GM21576 (cell line): ENCODE measurements around the gene ING4.

ENCODE experiments used
- ATAC-seq: cut with Tn5 transposase; IDR thresholded peaks from one replicate; pipeline ENCODE4 v1.9.1; 2021; ENCODE audit warnings: mild to moderate bottlenecking, moderate library complexity; ENCODE audit not compliant: unreplicated experiment

ING4 gene

DNA sequence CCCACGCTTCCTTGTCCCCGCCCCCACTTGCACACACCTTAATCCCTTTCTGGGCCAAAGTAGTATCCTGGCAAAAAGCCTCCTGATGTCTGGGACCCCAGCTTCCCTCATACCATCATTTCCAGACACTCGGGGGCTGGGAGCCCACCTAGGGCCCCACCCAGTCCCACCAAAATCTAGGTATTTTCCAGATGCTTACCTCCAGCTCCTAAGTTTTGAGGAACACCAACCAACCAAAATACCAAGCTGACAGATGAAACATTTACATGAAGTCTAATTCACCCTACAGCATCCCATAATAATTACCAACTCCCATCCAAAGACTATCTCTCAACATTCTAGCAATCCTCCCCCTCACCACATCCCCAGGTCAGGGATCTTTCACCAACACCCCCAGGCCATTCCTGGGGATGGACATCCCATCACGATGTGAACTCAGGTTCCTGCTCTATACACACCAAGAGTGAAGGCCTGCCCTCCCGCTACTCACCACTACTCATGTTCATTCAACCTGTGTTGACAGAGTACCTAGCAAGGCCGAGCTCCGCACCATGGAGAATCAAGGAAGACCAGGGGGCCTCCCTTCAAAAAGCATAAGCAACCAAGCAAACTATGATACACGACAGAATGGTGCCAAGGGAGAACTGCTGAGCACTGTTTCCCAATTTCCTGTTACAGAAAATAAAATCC lies 54.2 kb downstream of the ING4 start:
- no peak for ATAC-seq

GRCh38 chr12:6607751-6608591 lies 54.9 kb downstream of the ING4 start:
- ATAC-seq = no peak

- no peak for ATAC-seq
These were observed 56.4 kb downstream of the ING4 start for GRCh38 chr12:6606331-6607131.

DNA sequence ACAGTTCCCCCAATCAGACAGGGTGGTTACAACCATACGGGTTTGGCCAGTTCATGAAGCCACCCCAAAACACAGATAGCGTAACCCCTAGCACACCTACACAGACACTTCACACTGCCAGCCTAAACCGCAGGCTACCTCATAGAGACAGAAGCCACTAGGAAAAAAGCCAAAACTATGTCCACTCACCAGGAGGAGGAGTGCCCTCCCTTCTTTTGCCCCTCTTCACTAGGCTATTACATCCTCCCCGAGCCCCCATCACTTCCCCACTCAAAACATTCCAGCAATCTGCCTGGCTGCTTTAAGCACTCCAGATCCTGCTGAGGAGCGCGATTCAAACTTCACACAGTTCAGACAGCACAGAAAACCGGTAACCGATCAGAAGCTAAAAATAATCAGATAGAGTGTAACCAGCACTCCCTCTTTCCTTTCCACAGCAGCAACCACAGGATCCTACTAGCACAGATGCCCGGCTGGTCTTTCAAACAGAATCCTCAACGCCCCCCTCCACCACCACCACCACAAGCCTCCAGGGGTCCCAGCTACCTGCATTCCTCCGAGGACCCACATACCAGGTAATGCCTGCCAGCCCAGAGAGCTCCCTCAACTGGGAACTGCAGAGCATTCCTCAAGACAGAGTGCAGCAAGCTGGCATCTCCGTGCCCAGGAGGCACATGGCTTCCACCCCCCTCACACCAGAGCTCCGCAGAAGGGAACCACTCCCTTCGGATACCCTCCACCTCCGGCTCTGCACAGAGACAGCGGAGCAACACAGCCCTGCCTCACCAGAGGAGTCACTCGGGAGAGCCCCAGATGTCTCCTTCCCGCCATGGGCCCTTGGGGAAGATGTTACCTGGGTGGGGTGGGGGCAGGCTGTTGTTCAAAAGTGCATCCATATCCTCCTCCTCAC lies 57.2 kb downstream of the ING4 start:
- no peak for ATAC-seq

DNA sequence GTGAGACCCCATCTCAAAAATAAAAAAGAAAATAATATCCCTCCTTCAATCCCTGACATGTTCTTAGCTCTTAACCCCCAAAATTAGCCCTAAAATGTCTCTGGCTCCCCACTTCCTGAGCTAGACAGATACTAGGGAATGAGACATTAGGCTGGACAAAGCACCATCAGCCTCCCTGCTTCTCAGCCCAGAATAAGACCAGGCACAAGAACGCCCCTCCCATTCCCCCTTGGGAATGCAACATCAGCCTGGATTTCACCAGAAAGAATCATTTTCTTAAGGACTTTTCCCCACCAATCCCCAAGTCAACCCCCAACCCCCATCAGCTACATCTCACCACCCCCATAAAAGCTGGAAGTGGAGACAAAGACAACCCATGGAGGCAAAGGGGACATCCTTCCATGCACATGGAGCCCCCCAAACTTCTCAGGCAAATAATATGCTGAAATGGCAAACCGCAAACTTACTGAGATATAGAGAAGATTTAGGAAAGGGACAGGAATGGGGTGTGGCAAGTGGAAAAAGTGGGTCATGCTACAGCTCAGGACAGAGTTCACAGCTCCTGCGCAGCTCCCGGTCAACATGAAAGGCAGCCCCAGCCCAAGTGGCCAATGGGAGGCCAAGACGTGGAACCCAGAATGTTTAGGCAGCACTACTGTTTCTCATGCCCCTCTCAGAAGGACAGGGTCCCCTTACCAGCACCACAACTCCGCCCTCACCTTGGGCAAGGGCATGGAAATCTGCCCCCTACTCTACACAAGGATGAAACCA lies 58.5 kb downstream of the ING4 start:
- ATAC-seq = no peak

GRCh38 chr12:6603095-6603567 lies 59.8 kb downstream of the ING4 start:
- ATAC-seq = no peak

DNA sequence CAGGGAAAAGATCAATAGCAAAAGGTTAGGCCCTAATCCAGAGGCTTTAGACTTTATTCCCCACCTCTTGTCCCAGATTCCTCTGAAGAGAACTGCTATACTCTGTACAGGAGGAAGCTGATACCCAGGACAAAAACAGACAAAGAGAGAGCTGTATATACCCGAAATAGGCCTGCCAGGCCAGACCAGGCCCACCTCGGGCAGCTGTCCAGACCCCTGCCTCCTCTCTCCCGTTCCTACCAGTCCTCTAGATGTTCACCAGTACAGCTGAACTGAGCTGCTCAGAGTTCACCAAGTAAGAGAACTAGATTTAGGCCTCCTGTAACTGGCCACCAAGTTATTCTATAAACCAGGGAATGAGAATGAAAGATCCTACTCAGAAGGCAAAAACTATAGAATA lies 60.4 kb downstream of the ING4 start:
- ATAC-seq = no peak
